ENCODE data around the gene GJC2.
A peak's percentile ranks its signal among the peaks of the same experiment; 100 is the strongest.

DNA sequence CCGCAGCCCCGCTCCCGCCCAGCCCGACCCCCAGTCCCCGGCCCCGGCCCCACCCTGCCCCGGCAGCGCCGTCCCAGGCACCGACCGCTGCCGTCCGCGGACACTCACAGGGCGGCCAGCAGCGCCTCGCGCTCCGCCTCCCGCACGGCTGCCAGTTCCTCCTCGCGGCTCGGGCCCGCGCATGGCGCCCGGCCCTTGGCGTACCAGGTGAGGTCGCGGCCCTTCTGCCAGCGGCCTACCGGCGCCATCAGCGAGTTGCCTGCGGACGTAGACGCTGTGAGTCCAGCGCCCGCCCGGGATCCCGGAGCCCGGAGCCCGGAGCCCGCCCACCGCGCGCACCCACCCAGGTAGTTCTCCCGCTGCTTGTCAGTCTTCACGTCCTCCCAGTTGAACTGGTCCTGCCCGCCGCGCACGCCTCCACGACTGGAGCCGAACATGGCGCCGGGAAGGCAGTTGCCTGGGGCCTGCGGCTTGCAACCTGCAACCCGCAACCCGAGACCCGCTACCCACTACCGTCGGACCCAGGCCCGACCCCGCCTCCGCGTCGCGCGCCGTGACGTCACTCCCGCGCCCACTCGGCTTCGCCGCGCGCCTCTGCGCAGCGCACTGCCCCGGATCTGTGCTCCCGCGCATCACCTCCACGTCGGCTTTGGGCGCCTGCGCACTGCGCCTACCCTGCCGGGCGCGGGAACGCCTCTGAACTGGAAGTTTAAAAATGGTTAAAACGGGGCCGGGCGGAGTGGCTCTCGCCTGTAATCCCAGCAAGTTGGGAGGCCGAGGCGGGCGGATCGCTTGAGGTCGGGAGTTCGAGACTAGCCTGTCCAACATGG lies 46.7 kb upstream of the GJC2 start, which contains the start of gene C1orf35:
- TF ChIP-seq, protein P1, sequence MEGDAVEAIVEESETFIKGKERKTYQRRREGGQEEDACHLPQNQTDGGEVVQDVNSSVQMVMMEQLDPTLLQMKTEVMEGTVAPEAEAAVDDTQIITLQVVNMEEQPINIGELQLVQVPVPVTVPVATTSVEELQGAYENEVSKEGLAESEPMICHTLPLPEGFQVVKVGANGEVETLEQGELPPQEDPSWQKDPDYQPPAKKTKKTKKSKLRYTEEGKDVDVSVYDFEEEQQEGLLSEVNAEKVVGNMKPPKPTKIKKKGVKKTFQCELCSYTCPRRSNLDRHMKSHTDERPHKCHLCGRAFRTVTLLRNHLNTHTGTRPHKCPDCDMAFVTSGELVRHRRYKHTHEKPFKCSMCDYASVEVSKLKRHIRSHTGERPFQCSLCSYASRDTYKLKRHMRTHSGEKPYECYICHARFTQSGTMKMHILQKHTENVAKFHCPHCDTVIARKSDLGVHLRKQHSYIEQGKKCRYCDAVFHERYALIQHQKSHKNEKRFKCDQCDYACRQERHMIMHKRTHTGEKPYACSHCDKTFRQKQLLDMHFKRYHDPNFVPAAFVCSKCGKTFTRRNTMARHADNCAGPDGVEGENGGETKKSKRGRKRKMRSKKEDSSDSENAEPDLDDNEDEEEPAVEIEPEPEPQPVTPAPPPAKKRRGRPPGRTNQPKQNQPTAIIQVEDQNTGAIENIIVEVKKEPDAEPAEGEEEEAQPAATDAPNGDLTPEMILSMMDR (IDR thresholded peaks at IDR 0.05) = no peak
- peak in 1 of 2 donors; percentile 61 for TF ChIP-seq POLR2A (IDR thresholded peaks at IDR 0.05)
